Measurements from ENCODE around the gene CCT8L2.
"Not testable (repeated sequence)": the region's sequence is repeated elsewhere in the genome, so short reads cannot be mapped to it uniquely, and the experiment has no call there.

Gene CCT8L2

DNA sequence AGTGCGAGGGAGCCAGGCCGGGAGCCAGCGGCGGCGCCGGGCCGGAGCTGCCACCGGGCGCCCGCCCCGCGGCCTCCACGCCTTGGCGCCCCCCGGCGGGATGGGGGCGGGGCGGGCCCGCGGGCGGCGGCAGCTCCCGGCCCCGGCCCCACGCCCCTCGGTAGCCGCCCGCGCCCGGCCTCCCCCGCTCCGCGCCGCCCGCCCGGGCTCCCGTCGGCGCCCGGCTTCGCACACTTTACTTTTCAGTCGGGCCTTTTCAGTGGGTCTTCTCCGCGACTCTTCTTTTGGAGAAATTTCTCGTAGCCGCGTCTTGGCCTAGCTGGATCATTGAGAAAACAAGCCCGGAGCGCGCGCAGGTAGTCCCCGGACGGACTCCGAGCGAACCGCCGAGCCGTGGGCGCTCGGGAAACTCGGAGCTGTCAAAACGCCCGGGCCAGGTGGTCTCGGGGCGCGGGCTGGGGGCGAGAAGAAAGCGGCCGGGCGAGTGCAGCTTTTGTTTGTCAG is 9.7 kb upstream of the CCT8L2 start:
- not testable (repeated sequence) for H3K4me3 ChIP-seq (ENCODE audit: low read length); H4K20me1 ChIP-seq (ENCODE audit: insufficient read depth, low read length); H3K36me3 ChIP-seq (replicated peaks; ENCODE audit: low read depth, low read length); H3K27ac ChIP-seq (ENCODE audit: low read length); H2AFZ ChIP-seq (ENCODE audit: low read depth, low read length); H3K27me3 ChIP-seq (ENCODE audit: low read depth, low read length); H3K79me2 ChIP-seq (ENCODE audit: low read length); H3K4me2 ChIP-seq (ENCODE audit: low read length); H3K4me1 ChIP-seq (ENCODE audit: low read length); H3K9ac ChIP-seq (ENCODE audit: low read length); H3K9me3 ChIP-seq (ENCODE audit: insufficient read depth, low read length)

DNA sequence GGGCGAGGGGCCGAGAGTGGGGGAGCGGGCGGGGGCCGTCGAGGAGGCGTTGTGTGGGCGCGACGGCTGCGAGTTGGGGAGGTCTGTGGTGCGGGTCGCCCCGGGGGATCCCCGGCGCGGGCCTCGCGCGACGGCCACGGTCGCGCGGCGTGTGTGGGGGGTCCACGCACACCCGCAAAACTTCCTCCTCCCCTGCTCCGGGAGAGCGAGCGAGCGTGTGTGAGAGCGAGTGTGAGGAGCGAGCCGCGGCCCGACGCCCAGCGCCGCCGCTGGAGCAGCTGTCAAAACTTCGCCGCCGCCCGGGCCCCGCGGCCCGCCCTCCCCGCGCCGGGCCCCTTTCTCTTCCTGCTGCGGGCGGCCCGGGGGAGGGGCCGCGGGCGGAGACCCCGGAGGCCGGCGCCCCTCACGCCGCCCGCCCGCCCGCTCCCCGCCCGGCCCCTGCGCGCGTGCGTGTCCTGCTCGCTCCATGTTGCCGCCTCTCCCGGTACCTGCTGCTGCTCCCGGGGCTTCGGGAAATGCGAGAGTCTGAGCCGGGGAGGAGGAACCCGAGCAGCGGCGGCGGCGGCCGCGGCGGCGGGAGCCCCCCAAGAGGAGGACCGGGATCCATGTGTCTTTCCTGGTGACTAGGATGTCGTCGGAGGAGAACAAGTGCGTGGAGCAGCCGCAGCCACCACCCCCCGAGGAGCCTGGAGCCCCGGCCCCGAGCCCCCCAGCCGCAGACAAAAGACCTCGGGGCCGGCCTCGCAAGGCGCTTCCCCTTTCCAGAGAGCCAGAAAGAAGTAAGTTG is 9.0 kb upstream of the CCT8L2 start:
- Histone ChIP-seq H3K36me3 (replicated peaks; ENCODE audit: low read depth, low read length) (no peaks in the 10 kb centered on the region), H2AFZ (ENCODE audit: low read depth, low read length) (no peak overlapping the region), H3K4me1 (ENCODE audit: low read length) (no peaks in the 10 kb centered on the region), H3K4me2 (ENCODE audit: low read length) (no peak overlapping the region), H3K27ac (ENCODE audit: low read length) (no peak overlapping the region), H3K27me3 (ENCODE audit: low read depth, low read length) (no peaks in the 10 kb centered on the region), H3K9me3 (ENCODE audit: insufficient read depth, low read length) (no peaks in the 10 kb centered on the region), H3K79me2 (ENCODE audit: low read length) (no peaks in the 10 kb centered on the region), H4K20me1 (ENCODE audit: insufficient read depth, low read length) (no peaks in the 10 kb centered on the region), H3K4me3 (ENCODE audit: low read length) (no peak overlapping the region), H3K9ac (ENCODE audit: low read length) (no peak overlapping the region)
- no peak for TF ChIP-seq EZH2phosphoT487 (IDR thresholded peaks at IDR 0.05; ENCODE audit: low read depth)
- TF ChIP-seq, protein P1, sequence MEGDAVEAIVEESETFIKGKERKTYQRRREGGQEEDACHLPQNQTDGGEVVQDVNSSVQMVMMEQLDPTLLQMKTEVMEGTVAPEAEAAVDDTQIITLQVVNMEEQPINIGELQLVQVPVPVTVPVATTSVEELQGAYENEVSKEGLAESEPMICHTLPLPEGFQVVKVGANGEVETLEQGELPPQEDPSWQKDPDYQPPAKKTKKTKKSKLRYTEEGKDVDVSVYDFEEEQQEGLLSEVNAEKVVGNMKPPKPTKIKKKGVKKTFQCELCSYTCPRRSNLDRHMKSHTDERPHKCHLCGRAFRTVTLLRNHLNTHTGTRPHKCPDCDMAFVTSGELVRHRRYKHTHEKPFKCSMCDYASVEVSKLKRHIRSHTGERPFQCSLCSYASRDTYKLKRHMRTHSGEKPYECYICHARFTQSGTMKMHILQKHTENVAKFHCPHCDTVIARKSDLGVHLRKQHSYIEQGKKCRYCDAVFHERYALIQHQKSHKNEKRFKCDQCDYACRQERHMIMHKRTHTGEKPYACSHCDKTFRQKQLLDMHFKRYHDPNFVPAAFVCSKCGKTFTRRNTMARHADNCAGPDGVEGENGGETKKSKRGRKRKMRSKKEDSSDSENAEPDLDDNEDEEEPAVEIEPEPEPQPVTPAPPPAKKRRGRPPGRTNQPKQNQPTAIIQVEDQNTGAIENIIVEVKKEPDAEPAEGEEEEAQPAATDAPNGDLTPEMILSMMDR (IDR thresholded peaks at IDR 0.05; ENCODE audit: low read depth, low read length), result no peak

DNA sequence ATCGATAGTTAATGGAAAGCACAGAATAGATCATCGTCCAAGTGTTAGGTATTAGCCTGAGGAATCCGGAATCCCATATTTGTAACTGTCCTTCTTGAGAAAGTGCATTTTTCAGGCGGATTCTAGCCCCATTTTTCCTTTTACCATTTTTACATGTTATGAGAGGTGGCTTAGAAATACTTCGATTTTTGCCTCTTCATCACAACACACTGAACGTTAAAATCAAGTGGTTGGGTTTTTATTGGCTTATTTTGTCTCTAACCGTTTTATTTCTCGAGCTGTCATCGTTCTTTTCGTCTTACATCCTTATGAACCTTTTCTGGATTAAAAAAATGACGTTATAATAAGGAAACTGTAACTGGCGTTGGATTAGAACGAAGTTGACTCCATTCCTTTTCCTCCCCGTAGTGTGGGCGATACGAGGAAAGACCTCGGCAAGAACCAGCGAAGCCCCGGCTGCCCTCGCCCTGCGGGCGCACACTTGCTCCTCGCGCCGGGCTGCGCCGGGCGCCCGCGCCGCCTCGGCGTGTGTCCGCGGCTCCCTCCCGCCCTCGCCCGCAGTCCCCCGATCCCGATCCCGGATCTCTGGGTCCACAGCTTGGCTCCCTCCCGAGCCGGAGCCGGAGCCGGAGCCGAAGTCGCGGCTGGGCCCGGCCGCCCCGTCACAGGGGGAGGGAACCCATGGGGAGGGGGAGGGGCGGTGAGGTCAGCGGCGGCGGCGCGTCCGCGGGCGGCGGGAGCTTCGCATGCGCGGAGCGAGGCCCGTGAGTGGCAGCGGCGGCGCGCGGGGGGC is 8.2 kb upstream of the CCT8L2 start:
- H3K4me2 ChIP-seq (ENCODE audit: low read length); H3K36me3 ChIP-seq (replicated peaks; ENCODE audit: low read depth, low read length); H3K9ac ChIP-seq (ENCODE audit: low read length); H3K9me3 ChIP-seq (ENCODE audit: insufficient read depth, low read length); H3K4me3 ChIP-seq (ENCODE audit: low read length); H2AFZ ChIP-seq (ENCODE audit: low read depth, low read length); H3K27ac ChIP-seq (ENCODE audit: low read length); H3K79me2 ChIP-seq (ENCODE audit: low read length); H3K27me3 ChIP-seq (ENCODE audit: low read depth, low read length); H3K4me1 ChIP-seq (ENCODE audit: low read length); H4K20me1 ChIP-seq (ENCODE audit: insufficient read depth, low read length): not testable (repeated sequence)

DNA sequence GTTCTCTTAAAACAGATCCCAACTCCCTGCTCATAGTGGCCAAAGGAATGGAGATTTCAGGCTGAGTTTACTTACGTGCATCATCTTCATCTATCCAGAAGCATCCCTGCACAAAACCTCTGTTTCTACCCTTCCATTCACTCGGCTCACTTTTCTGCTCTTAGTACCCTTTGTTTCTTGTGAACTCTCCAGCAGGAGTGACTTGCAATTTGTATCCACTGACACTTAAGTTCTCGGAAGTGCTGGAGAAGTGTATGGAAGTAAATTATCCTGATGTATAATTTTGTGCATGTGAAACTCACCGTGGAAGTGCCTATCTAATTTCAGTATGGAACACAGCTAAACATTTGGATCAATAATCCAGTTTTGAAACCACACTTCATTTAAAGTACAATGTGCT is 7.0 kb upstream of the CCT8L2 start:
- H3K27ac ChIP-seq (ENCODE audit: low read length); H3K4me2 ChIP-seq (ENCODE audit: low read length); H3K79me2 ChIP-seq (ENCODE audit: low read length); H3K4me1 ChIP-seq (ENCODE audit: low read length); H3K27me3 ChIP-seq (ENCODE audit: low read depth, low read length); H3K9me3 ChIP-seq (ENCODE audit: insufficient read depth, low read length); H3K9ac ChIP-seq (ENCODE audit: low read length); H3K4me3 ChIP-seq (ENCODE audit: low read length); H4K20me1 ChIP-seq (ENCODE audit: insufficient read depth, low read length); H2AFZ ChIP-seq (ENCODE audit: low read depth, low read length); H3K36me3 ChIP-seq (replicated peaks; ENCODE audit: low read depth, low read length): not testable (repeated sequence)

DNA sequence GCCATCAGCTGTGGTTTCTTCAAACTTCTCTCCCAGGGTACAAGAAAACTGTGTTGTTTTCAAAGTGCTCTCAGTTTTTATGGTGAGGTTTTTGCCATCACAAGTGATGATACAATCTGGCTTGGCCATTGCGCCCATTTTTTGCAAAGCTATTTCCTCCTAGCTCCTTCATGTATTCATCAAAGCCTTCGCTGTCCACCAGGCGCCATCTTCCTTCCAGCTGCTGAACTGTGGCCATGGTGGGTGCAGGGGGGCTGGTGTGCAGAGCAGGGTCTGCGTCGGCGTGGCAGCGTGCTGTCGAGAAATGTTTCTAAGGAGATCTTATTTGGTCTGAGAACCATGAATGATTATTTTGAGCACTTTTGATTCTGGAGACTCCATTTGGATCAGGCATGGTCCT is 2.6 kb upstream of the CCT8L2 start:
- H3K4me2 ChIP-seq (ENCODE audit: low read length); H3K9me3 ChIP-seq (ENCODE audit: insufficient read depth, low read length); H3K4me1 ChIP-seq (ENCODE audit: low read length); H3K79me2 ChIP-seq (ENCODE audit: low read length); H3K4me3 ChIP-seq (ENCODE audit: low read length); H2AFZ ChIP-seq (ENCODE audit: low read depth, low read length); H3K27ac ChIP-seq (ENCODE audit: low read length); H3K9ac ChIP-seq (ENCODE audit: low read length); H3K27me3 ChIP-seq (ENCODE audit: low read depth, low read length); H3K36me3 ChIP-seq (replicated peaks; ENCODE audit: low read depth, low read length); H4K20me1 ChIP-seq (ENCODE audit: insufficient read depth, low read length): not testable (repeated sequence)

DNA sequence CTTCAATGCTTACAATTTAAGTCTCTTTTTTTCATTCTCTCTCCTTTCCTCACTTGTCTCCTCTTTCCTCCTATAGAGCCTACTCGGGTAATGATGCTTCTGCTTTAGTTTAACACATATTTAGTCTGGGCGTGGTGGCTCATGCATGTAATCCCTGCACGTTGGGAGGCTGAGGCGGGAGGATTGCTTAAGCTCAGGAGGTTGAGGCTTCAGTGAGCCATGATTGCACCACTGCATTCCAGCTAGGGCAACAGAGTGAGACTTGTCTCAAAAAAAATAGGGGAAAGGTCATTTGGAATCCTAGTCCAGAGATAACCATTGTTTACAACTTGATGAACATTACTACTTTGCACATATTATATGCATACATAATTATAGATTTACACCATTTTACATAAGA is 1.4 kb upstream of the CCT8L2 start:
- TF ChIP-seq, protein P1 (IDR thresholded peaks at IDR 0.05; ENCODE audit: low read depth, low read length), result no peak
- TF ChIP-seq EZH2phosphoT487 (IDR thresholded peaks at IDR 0.05; ENCODE audit: low read depth), result no peak
- Histone ChIP-seq H3K4me3 (ENCODE audit: low read length) (no peak overlapping the region), H2AFZ (ENCODE audit: low read depth, low read length) (no peak overlapping the region), H3K4me2 (ENCODE audit: low read length) (no peak overlapping the region), H3K36me3 (replicated peaks; ENCODE audit: low read depth, low read length) (no peaks in the 10 kb centered on the region), H3K9me3 (ENCODE audit: insufficient read depth, low read length) (no peaks in the 10 kb centered on the region), H3K9ac (ENCODE audit: low read length) (no peak overlapping the region), H3K27ac (ENCODE audit: low read length) (no peak overlapping the region), H3K27me3 (ENCODE audit: low read depth, low read length) (no peaks in the 10 kb centered on the region), H3K4me1 (ENCODE audit: low read length) (no peaks in the 10 kb centered on the region), H3K79me2 (ENCODE audit: low read length) (no peaks in the 10 kb centered on the region), H4K20me1 (ENCODE audit: insufficient read depth, low read length) (no peaks in the 10 kb centered on the region)

DNA sequence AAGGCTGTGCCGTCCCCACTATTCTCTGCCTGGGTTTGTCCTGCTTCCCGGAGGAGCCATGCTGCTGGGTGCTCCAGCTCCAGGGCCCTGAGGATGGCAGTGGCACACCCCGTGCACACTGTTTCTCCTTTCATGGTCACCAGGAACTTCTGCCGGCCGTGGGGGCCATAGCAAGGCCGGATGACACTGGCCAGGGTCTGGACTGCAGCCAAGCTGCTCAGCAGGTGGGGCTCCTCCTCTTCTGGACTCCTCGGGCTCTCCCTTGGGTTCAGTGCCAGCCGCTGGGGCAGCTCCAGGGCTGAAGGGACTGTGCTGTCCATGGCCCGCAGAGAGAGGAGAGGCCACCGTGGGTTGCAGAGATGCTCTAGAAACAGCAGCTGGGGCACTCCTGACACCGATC is 379 bp downstream of the CCT8L2 start:
- H4K20me1 ChIP-seq (ENCODE audit: insufficient read depth, low read length); H3K27ac ChIP-seq (ENCODE audit: low read length); H3K79me2 ChIP-seq (ENCODE audit: low read length); H3K4me3 ChIP-seq (ENCODE audit: low read length); H3K9ac ChIP-seq (ENCODE audit: low read length); H3K4me2 ChIP-seq (ENCODE audit: low read length); H3K27me3 ChIP-seq (ENCODE audit: low read depth, low read length); H2AFZ ChIP-seq (ENCODE audit: low read depth, low read length); H3K36me3 ChIP-seq (replicated peaks; ENCODE audit: low read depth, low read length); H3K9me3 ChIP-seq (ENCODE audit: insufficient read depth, low read length); H3K4me1 ChIP-seq (ENCODE audit: low read length): not testable (repeated sequence)
